Stimulated activated CD8-positive, alpha-beta memory T cell treated with anti-CD3 and anti-CD28 coated beads, Interleukin-7, amount 100 ng/mL, for 48 hours (primary cell): ENCODE measurements around the gene AMFR.
"Not testable (repeated sequence)": the region's sequence is repeated elsewhere in the genome, so short reads cannot be mapped to it uniquely, and the experiment has no call there.

Experiments used
- DNase-seq, 2 donors: peaks; one replicate each; pipeline ENCODE4 v3.0.0-alpha.2; 2020; ENCODE audit warnings: low read depth in 1 of 2; ENCODE audit errors: extremely low read depth in 1 of 2

AMFR gene

DNA sequence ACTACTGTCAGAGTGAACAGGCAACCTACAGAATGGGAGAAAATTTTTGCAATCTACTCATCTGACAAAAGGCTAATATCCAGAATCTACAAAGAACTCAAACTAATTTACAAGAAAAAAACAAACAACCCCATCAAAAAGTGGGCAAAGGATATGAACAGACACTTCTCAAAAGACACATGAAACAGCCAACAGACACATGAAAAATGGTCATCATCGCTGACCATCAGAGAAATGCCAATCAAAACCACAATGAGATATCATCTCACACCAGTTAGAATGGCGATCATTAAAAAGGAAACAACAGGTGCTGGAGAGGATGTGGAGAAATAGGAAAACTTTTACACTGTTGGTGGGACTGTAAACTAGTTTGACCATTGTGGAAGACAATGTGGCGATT is 28.6 kb downstream of the AMFR start:
- DNase-seq = not testable (repeated sequence)

DNA sequence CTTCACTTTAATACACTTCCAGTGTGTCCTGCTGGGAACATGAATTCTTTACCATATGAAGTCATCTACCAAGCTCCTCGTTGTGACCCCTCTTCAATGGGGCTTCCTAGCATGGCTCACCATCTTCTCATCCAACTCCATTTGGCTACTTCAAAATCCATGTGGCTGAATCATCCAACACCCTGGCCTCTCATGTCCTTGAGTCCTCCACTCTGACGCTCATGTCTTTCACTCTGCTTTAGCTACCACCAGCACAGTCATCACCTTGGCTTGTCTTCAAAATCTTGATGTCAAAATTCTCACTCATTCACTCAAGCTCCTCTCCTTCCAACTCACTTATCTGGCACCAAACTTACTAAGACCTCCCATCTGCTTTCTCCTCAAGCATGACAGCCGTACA is 35.8 kb downstream of the AMFR start:
- no peak for DNase-seq

DNA sequence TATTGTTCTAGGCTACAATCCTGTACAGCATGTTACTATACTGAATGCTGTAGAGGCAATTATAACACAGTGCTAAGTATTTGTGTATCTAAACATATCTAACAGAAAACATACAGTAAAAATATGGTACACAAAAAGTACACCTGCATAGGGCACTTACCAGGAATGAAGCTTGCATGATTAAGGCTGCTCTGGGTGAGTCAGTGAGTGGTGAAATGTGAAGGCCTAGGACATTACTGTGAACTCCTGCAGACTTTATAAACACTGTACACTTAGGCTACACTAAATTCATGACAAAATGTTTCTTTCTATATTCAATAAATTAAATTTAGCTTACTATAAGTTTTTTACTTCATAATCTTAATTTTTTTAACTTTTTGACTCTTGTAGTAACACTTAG is 37.1 kb downstream of the AMFR start:
- DNase-seq = no peak

GRCh38 chr16:56387396-56387795 is 37.9 kb downstream of the AMFR start:
- DNase-seq = no peak

DNA sequence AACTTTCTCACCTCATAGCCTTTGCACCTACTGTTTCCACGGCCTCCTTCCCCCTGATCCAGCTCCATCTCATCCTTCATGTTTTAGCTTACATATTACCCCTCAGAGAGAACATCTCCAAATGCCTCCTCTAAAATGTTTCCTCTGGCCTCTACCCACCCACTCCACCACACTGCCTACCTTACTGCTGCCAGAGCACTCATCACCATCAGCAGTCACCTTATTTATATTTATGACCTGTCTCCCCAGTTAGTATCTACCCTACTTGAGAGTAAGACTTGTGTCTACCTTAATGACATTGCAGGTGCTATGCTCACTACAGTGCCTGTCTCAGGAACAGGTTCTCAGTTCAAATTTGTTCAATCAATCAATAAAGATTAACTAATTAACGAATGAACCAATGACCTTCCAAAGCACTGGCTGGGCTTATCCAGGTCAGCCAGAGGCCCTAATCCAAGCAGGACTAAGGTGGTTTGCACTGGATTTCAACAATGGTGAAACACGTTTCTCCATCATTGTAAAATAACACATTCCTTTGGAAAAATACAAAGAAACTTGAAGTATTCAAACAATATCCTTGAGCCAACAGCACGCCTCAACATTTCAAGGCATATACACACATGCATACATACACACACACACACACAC is 41.1 kb downstream of the AMFR start:
- DNase-seq = no peak

GRCh38 chr16:56382901-56383355 is 42.4 kb downstream of the AMFR start:
- DNase-seq = no peak

DNA sequence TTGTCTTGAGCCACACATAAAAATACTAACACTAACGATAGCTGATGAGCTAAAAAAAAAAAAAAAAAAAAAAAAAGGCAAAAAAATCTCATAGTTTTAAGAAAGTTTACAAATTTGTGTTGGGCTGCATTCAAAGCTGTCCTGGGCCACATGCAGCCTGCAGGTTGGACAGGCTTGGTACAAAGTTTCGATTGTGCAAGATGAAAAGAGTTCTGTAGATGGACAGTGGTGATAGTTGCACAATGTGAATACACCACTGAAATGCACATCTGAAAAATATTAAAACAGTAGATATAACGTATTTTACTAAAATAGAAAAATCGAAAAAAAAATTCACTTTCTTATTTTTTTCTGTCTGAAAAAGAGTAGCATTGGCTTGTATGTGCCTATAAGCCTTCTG is 42.9 kb downstream of the AMFR start:
- no peak for DNase-seq

DNA sequence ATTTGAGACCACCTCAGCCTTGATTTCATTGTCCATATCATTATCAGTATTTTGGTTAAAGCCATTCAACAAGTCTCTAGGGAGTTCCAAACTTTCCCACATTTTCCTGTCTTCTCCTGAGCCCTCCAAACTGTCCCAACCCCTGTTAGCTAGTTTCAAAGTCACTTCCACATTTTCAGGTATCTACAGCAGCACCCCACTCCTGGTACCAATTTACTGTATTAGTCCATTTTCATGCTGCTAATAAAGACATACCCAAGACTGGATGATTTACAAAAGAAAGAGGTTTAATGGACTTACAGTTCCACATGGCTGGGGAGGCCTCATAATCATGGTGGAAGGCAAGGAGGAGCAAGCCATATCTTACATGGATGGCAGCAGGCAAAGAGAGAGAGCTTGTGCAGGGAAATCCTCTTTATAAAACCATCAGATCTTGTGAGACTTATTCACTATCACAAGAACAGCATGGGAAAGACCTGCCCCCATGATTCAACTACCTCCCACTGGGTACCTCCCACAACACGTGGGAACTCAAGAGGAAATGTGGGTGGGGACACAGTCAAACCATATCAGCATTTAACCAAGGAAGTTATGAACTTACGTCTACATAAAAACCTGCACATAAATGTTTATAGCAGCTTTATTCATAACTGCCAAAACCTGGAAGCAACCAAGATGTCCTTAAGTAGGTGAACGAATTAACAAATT is 44.4 kb downstream of the AMFR start:
- DNase-seq = not testable (repeated sequence)

DNA sequence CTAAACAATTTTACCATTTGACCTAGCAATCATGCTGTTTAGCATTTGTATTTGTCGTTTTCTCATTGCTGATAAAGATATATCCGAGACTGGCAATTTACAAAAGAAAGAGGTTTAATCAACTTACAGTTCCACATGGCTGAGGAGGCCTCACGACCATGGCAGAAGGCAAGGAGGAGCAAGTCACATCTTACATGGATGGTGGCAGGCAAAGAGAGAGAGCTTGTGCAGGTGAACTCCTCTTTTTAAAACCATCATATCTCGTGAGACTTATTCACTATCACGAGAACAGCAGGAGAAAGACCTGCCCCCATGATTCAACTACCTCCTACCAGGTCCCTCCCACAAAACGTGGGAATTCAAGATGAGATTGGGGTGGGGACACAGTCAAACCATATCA is 46.3 kb downstream of the AMFR start:
- not testable (repeated sequence) for DNase-seq

GRCh38 chr16:56375792-56376191 is 49.6 kb downstream of the AMFR start:
- not testable (repeated sequence) for DNase-seq

- DNase-seq = no peak
Measured at GRCh38 chr16:56373003-56373402, 52.3 kb downstream of the AMFR start.

GRCh38 chr16:56372013-56372634 is 53.2 kb downstream of the AMFR start:
- DNase-seq = no peak

DNA sequence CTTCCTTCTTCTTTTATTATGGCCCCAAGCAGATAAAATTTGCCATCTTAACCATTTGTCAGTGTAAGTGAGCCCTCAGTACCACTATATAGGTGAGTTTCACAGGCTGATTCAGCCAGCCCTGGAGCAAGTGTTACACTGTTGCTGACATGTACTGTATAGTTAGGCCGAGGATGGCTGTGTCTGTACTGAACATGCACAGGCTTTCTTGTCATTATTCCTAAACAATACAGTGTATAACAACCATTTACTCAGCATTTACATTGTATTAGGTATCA is 53.7 kb downstream of the AMFR start:
- DNase-seq = no peak

- no peak for DNase-seq
Measured at GRCh38 chr16:56370875-56371659, 54.3 kb downstream of the AMFR start.

DNA sequence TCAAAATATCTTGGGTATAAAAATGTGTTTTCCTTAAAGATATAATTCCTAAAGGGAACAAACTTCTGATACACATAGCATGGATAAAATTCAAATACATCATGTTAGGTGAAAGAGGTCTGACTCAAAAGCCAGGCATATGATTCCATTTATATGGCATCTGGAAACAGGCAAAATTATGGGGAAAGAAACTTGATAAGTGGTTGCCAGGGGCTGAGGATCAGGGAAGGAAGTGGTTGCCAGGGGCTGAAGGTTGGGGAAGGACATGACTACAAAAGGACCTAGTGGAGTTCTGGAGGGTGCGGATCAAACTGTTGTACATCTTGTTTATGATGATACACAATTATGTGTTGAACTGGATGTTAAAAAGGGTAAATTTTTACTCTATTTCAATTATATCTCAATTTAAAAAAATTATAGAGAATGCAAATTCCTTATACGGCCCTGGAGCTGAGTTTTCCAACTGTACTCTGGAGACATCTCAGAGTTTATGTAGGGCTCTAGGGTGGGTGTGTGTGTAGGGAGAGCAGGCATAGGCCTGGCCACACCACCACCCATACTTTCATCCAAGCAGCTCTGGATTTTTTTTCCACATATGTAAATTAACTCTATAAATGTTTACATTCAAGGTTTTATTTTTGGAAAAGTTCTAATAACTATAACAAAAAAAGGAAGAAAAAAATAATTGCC is 55.0 kb downstream of the AMFR start:
- DNase-seq = no peak

DNA sequence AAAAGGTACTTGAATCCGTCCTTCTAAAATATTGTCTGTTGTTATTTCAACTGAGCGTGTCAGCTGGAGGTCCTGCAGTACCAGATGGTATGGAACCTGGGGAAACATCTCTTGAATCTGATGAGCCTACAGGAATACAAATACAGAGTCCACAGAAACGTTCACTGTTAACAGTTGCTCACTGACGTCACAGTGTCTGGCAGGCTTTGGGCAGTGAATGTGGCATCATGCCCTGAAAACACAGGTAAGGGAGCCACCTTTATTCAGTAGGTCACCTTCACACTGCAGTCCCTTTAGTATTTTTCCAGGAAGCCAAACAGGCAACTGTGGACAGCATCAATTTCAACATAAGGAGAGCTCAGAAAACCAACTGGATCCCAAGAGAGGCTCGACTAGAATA is 56.1 kb downstream of the AMFR start:
- no peak for DNase-seq

DNA sequence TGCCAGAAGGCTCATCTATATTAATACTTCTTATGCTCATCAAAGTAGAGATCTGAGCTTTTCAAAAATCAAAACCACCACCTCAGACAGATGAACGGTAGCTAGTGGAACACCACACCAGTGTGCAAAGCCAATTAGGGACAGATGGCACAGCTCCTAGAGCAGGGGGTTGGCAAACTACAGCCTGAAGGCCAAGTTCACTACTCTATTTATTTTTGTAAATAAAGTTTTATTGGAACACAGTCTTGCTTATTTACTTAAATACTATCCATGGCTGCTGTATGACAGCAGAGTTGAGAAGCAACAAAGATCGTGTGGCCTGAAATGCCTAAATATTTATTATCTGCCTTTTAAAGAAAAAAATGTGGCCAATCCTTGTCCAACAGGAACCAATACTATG is 56.8 kb downstream of the AMFR start:
- no peak for DNase-seq

DNA sequence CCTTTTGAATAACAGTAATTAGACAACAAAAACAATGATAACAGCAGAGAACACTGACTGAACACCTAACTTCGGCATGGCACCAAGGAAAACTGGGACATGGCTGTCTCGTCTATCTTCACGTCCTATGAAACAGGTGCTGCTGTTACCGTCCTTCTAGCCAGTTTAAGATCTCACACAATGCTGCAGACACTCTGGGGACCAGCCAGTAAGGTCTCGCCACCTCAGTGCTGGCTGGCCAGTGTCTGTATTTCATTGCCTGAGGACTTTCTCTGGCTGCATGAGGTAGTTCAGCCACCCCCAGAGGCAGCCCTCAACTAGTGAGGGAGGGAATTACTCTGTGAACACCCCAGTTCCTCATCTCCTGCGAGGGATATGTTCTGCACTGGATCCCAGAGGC is 57.6 kb downstream of the AMFR start:
- DNase-seq = no peak

DNA sequence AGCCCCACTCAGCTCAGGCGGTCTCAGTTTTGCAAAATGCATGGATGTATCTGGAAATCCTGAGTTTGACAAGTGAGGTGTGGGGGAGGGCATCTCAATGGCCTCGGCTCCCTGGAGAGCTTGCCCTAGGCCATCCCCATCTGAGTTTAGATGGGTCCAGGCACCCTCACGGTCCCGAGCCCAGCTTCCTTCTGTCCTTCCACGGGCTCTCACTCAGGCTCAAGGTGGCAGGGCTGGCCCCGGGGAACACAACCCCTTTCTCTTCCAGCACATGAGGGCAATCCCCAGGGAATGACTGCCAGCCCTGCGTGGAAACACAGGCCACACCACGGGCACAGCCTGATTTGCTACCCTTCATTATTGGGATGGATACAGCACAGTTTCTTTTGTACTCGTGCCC is 58.4 kb downstream of the AMFR start:
- no peak for DNase-seq

- DNase-seq = no peak
Measured at GRCh38 chr16:56365552-56365951, 59.8 kb downstream of the AMFR start.

GRCh38 chr16:56364865-56365264 is 60.5 kb downstream of the AMFR start:
- no peak for DNase-seq
